Ammon's horn (tissue), 1 donor: ENCODE data around the gene CFAP99.

Experiments
- DNase-seq: peaks from one replicate; pipeline ENCODE4 v3.0.0-alpha.2; 2016; ENCODE audit warnings: low spot score

The CFAP99 gene

DNA sequence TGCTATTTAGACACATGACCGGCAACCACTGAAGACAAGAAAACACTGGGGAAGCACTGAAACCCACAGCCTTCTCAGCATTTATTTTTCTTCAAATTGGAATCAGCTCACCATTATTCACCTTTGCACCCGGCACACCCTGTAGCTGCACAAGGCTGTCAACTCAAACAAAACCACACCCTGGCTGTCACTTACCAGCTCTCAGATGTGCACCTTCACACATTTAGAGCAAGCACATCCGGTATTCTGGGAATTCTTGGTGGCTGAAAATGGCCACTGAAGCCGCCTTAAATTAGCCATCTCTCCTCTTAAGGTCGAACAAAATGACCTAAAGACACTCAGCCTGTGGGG lies 6.2 kb upstream of the CFAP99 start:
- no peak for DNase-seq

GRCh38 chr4:2412885-2413716 lies 5.7 kb upstream of the CFAP99 start:
- peak; percentile 82 for DNase-seq

- no peak for DNase-seq
Observed at GRCh38 chr4:2413821-2414610, 4.7 kb upstream of the CFAP99 start.

DNA sequence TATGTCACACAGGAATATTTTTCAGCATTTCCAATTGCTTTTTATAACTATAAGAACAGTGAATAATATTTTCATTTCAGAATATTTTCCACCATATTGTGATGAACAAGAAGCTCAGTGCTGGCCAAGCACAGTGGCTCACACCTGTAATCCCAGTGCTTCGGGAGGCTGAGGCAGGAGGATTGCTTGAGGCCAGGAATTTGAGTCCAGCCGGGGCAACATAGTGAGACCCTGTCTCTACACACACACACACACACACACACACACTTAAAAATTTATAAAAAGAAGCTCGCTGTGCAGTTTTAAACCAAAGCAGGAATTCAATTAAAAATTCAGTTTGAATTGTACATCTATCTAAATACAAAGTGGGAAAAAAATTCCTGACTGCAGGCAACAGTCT lies 3.5 kb upstream of the CFAP99 start:
- DNase-seq, result no peak

- DNase-seq, result no peak
Observed at GRCh38 chr4:2415881-2416563, 2.7 kb upstream of the CFAP99 start.

DNA sequence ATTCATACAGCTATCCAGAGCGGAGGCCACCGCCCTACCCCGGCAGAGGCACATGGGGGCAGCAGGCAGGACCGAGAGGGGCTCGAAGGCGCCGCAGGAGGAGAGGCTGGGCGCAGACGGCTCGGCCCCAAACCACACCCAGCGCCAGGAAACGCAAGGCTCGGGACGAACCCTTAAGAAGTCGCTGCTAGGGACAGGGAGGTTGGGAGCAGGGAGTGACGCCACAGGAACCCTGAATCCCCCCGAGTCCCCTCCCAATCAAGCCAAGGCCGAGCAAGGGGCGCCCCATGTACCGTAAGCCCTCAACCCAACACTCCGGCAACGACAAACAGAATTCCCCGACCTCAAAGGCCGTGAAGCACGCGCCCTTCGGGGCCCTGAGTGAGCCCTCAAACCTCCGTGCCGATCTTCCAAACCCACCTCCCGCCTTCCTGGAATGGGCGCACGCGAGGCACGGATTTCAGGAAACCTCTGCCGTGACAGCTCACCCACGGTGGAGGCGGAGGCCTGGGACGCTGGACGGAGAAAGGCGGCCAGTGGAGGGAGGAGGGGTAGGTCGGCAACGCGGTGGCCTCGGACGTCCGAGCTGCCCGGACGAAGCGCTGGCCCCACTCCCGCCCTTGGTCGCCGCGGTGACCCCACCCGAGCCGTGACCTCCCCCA lies 2.1 kb upstream of the CFAP99 start:
- no peak for DNase-seq

DNA sequence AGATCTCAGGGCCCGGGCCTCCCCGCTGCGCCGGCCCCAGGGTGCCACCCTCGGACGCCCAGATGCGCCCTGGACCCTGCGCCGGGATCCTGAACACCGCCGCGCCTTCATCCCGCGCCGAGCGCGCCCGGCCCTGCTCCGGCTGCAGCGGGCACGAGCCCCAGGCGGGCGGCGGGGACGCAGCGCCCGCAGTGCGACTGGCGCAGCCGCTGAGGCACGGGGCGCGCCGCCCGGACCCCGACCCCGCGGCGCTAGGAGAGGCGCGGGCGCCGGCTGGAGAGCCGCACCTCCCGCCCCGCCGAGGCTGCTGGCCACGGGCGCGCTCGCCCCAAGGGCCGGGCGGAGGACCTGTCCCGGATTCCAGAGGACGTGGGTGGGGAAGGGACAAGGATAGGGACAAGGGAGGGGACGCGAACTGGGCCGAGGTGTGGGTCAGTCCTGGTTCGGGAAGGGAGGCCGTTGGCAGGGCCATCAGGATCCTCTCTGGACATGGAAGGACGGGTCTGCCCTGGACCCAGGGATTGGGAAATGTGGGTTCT lies 1.5 kb upstream of the CFAP99 start:
- no peak for DNase-seq

DNA sequence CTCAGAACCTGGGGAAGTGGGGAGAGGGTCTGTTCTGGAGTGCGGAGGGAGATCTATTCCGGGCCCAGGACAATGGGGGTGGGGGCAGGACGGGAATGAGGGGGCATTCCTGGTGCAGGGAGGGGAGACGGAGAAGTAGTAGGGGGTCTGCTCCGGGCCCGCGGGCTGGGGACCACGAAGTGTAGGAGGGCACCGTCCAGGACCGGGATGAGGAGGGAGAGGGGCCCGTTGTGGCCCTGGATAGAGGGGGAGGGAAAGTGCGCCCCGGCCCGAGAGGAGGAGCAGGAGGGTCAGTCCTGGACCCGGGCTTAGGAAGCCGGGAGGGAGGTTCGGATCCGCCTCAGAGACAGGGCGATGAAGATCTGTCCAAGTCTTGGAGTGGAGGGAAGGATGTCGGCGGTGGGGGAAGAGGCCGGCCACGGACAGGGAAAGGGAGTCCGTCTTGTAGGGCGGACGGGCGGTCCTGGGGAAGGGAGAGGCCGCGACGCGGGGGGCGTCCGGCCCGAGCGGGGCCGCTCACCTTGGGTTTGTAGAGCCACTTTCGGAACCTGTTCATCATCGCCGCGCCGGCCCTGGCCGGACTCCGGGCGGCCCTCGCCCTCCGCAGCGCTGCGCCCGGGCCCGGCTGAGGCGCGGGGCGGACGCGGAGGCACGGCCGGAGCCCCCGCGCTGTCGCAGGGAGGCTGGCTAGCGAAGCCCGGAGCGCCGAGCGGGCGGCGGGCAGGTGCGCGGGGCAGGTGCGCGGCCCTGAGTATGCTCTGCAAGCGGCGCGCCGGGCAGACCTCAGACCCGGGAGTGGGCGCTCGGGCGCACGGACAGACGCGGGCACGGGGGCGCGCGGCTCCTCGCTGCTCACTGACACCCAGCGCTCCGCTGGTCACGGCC lies 748 bp upstream of the CFAP99 start, which contains the start of gene ZFYVE28:
Gene ZFYVE28, minus strand, starts transcription at position 881 of the 885 bp plus-strand sequence. Its CDS starts 322 bp downstream, at position 559.
- peak; percentile 22 for DNase-seq

DNA sequence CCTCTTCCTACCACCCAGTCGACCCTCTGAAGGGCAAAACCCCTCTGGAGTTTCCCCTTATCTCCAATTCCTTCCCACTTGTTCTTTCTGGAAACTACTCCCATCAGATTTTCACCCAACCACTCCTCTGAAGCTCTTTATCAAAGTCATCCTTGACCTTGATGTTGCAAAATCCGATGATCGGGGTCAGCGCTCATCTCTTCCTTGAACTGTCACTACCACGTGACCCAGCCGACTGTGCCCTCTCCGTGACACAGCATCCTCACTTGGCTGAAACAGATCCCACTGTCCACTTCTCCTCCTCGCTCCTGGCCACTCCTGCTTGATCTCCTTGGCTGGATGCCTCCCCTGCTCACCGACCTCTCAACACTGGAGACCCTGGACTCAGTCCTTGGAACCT lies 1.1 kb downstream of the CFAP99 start:
- DNase-seq, result no peak

DNA sequence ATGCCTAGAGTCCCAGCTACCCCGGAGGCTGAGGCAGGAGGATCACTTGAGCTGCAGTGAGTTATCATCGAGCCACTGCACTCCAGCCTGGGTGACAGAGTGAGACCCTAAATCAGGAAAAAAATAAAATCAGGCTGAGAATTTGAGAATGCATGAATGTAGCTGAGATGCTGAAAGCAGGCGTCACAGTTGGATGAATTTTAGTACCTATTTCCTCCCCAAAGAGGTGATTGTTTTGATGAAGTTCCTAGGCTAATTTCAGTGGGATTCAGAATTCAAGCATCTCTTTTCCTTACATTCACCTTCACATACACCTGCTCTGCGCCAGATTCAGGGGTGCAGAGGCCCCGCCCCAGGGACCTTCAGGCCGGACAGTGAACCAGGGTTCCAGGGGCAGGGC lies 3.2 kb downstream of the CFAP99 start:
- no peak for DNase-seq

GRCh38 chr4:2423066-2423465 lies 4.3 kb downstream of the CFAP99 start:
- DNase-seq, result no peak

DNA sequence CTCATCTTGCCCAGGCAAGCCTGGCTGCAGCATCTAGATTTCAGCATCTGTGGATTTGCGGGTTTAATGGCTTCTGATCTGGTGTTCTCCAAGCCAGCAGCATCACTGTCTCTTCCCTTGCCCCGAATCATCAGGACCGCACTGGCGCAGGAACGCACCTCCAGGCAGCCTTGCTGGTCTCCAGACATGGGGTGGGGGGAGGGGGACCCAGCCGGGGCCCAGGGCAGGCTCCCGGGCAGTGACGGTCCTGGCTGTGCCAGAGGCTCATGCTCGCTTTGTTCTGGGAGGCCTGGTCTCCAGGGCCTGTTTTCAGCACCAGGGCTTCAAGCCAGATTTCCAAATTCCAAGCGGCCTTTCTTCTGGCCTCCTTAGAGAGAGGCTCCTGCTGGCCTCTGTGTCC lies 4.9 kb downstream of the CFAP99 start:
- no peak for DNase-seq

- no peak for DNase-seq
Observed at GRCh38 chr4:2424581-2424980, 5.8 kb downstream of the CFAP99 start.

- no peak for DNase-seq
Observed at GRCh38 chr4:2425386-2426068, 6.8 kb downstream of the CFAP99 start.

GRCh38 chr4:2426069-2426397 lies 7.3 kb downstream of the CFAP99 start:
- no peak for DNase-seq

- DNase-seq, result no peak
Observed at GRCh38 chr4:2426711-2427275, 8.0 kb downstream of the CFAP99 start.

- DNase-seq, result no peak
Observed at GRCh38 chr4:2427383-2428334, 8.9 kb downstream of the CFAP99 start.

DNA sequence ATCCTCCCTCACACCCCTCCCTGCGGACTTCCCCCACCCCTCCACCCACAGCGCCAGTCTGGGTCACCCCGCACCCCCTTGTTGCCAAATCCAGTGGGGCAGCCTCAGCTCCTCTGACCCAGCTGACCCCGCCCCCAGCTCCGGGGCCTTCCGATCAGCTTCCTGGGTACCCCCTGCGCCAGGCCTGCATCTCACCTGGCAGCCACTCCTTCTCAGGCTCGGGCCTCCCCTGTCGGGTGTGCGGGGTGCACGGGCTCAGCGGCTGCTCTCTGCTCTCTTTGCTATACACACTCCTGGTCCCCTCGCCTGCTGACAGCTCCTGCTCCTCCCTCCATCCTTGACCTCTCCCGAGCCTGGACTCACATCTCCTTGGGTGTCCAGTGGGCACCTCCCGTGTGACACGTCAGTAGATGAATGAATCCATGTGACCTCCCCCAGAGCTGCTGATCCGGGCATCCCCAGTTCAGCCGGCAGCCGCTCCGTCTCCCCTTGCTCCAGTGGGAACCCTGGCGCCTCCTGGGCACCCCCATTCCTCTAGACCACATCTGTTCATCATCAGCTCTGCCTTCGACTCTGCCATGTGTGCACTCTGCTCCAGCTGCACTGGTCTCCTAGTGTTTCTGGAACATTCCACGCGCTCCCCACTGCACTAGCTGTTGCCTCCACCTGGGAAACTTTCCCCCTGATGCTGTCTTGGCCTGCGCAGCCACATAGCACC lies 9.9 kb downstream of the CFAP99 start:
- no peak for DNase-seq
